HL-60 (cell line): ENCODE measurements around the gene IL1RAPL1.

Experiments used
- GABPA ChIP-seq: IDR thresholded peaks from 2 replicates; pipeline ENCODE4 v1.6.1; 2012; ENCODE audit warnings: low read depth
- POLR2AphosphoS5 ChIP-seq: IDR thresholded peaks from 2 replicates; pipeline ENCODE4 v1.6.1; 2012; ENCODE audit warnings: low read depth
- TF ChIP-seq, protein P1 (sequence below): IDR thresholded peaks from one replicate; pipeline ENCODE4 v1.5.1; 2011; ENCODE audit warnings: low read length, control low read depth, inconsistent platforms; ENCODE audit not compliant: insufficient read depth

DNA sequence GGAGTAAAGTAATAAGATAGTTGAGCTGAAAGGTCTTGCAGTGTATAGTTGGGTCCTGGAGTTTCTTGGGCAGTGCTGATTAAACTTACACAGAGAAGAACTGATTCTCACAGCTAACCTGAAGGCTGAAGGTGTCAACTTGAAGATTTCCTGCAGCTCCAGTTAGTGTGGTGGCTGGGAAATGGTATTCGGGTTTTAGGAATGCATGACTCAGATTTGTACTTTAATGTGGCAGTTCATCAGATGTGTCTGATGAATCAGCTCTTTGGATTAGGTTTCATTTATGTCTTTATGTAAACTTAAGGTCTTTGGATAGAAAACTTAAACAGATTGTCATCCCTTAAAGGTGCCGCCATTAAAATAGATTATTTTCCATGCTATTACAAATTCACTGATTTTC is 200.0 kb downstream of the IL1RAPL1 start:
- TF ChIP-seq, protein P1, sequence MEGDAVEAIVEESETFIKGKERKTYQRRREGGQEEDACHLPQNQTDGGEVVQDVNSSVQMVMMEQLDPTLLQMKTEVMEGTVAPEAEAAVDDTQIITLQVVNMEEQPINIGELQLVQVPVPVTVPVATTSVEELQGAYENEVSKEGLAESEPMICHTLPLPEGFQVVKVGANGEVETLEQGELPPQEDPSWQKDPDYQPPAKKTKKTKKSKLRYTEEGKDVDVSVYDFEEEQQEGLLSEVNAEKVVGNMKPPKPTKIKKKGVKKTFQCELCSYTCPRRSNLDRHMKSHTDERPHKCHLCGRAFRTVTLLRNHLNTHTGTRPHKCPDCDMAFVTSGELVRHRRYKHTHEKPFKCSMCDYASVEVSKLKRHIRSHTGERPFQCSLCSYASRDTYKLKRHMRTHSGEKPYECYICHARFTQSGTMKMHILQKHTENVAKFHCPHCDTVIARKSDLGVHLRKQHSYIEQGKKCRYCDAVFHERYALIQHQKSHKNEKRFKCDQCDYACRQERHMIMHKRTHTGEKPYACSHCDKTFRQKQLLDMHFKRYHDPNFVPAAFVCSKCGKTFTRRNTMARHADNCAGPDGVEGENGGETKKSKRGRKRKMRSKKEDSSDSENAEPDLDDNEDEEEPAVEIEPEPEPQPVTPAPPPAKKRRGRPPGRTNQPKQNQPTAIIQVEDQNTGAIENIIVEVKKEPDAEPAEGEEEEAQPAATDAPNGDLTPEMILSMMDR, result no peak
- TF ChIP-seq GABPA (no peak), POLR2AphosphoS5 (no peak)
